MM.1S (cell line): ENCODE data around the gene WDR41.
"Not testable (repeated sequence)": the region's sequence is repeated elsewhere in the genome, so short reads cannot be mapped to it uniquely, and the experiment has no call there.

Source experiments
- DNase-seq: peaks from one replicate; pipeline ENCODE4 v3.0.0-alpha.2; 2015
- H2AFZ ChIP-seq: fragments of 300-600 bp; sonication (generic); 2 replicates; pipeline ENCODE4 v1.6.0; 2016; ENCODE audit warnings: antibody characterized with exemption, low read length
- H3F3A ChIP-seq: fragments of 300-600 bp; sonication (generic); 2 replicates; pipeline ENCODE4 v1.6.1; 2016; ENCODE audit warnings: mild to moderate bottlenecking, antibody characterized with exemption, low read length, moderate library complexity, mixed read lengths; ENCODE audit not compliant: insufficient read depth
- H3K27ac ChIP-seq: fragments of 300-600 bp; sonication (generic); 2 replicates; pipeline ENCODE4 v1.5.1; 2016; ENCODE audit warnings: mild to moderate bottlenecking, low read length
- H3K27me3 ChIP-seq: fragments of 300-600 bp; sonication (generic); replicated peaks from 2 replicates; pipeline ENCODE4 v1.6.0; 2016; ENCODE audit warnings: low read length; ENCODE audit not compliant: insufficient read depth
- H3K36me3 ChIP-seq: fragments of 300-600 bp; sonication (generic); replicated peaks from 2 replicates; pipeline ENCODE4 v1.6.1; 2016; ENCODE audit warnings: mild to moderate bottlenecking, low read length, mixed read lengths; ENCODE audit not compliant: insufficient read depth
- H3K4me1 ChIP-seq: fragments of 300-600 bp; sonication (generic); 2 replicates; pipeline ENCODE4 v1.6.1; 2016; ENCODE audit warnings: low read length, mixed read lengths
- H3K4me2 ChIP-seq: fragments of 300-600 bp; sonication (generic); 2 replicates; pipeline ENCODE4 v1.6.0; 2016; ENCODE audit warnings: low read depth, low read length
- H3K4me3 ChIP-seq: fragments of 300-600 bp; sonication (generic); 2 replicates; pipeline ENCODE4 v1.5.1; 2016; ENCODE audit warnings: low read length, mixed read lengths
- H3K79me2 ChIP-seq: fragments of 300-600 bp; sonication (generic); 2 replicates; pipeline ENCODE4 v1.6.1; 2016; ENCODE audit warnings: mixed run types, low read length, mixed read lengths
- H3K9ac ChIP-seq: fragments of 300-600 bp; sonication (generic); 2 replicates; pipeline ENCODE4 v1.6.1; 2016; ENCODE audit warnings: low read length, mixed read lengths
- H3K9me2 ChIP-seq: fragments of 300-600 bp; sonication (generic); replicated peaks from 2 replicates; pipeline ENCODE4 v1.6.1; 2016; ENCODE audit warnings: mild to moderate bottlenecking, low read length, mixed read lengths; ENCODE audit not compliant: insufficient read depth
- H3K9me3 ChIP-seq: fragments of 300-600 bp; sonication (generic); replicated peaks from 2 replicates; pipeline ENCODE4 v1.6.1; 2016; ENCODE audit warnings: mild to moderate bottlenecking, low read length, mixed read lengths; ENCODE audit not compliant: insufficient read depth
- H4K20me1 ChIP-seq: fragments of 300-600 bp; sonication (generic); 2 replicates; pipeline ENCODE4 v1.6.1; 2016; ENCODE audit warnings: mild to moderate bottlenecking, low read length, moderate library complexity, mixed read lengths; ENCODE audit not compliant: insufficient read depth
- EZH2 ChIP-seq: fragments of 300-600 bp; sonication (generic); optimal IDR thresholded peaks from 2 replicates; pipeline ENCODE3; 2017; ENCODE audit warnings: low read depth, mild to moderate bottlenecking, antibody characterized with exemption, low read length, mixed read lengths
- EZH2phosphoT487 ChIP-seq: fragments of 300-600 bp; sonication (generic); IDR thresholded peaks from 2 replicates; pipeline ENCODE4 v1.6.1; 2018; ENCODE audit warnings: antibody characterized with exemption, low read length
- TF ChIP-seq, protein P1 (sequence below): fragments of 300-600 bp; sonication (generic); IDR thresholded peaks from 2 replicates; pipeline ENCODE4 v1.5.1; 2016; ENCODE audit warnings: antibody characterized with exemption, low read length, mixed read lengths

WDR41 gene

DNA sequence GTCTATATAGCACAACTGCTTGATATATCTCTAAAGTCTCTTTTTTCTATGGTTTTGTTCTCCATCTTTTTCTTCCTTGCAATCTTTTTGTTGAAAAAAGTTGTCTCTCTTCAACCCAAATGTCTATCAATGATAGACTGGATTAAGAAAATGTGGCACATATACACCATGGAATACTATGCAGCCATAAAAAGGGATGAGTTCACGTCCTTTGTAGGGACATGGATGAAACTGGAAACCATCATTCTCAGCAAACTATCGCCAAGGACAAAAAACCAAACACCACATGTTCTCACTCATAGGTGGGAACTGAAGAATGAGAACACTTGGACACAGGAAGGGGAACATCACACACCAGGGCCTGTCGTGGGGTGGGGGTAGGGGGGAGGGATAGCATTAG, 23.2 kb downstream of the WDR41 start:
- H3K4me2 ChIP-seq, H3K9me2 ChIP-seq, H3K4me3 ChIP-seq, H4K20me1 ChIP-seq, H3F3A ChIP-seq, H3K36me3 ChIP-seq, H3K27me3 ChIP-seq, DNase-seq, H3K79me2 ChIP-seq, H3K27ac ChIP-seq, H3K9ac ChIP-seq, H3K9me3 ChIP-seq, H3K4me1 ChIP-seq, H2AFZ ChIP-seq: not testable (repeated sequence)

DNA sequence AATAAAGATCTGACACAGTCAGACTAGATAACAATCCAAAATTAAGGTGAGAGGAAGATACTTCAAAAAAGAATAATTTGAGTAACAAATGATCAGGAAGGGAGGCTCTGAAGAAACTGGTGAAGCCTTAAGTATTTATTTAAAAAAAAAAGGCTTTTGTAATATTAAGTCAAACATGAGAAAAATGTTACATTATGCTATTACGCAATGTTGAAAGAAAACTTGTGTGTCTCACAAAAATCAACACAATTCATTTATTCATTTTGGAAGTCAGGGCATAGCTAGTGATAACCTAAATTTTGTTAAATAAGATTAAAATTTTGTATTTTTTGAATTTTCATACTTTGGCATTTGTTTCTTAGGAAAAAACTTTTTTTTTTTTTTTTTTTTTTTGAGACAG, 28.2 kb downstream of the WDR41 start:
- DNase-seq: no peak
- no peaks in the 10 kb centered on the region for H4K20me1 ChIP-seq
- H3K9ac ChIP-seq: no peak overlapping the region
- H3K27ac ChIP-seq: no peak overlapping the region
- no peak overlapping the region for H2AFZ ChIP-seq
- H3K36me3 ChIP-seq: no peaks in the 10 kb centered on the region
- no peaks in the 10 kb centered on the region for H3K79me2 ChIP-seq
- no peaks in the 10 kb centered on the region for H3K27me3 ChIP-seq
- no peaks in the 10 kb centered on the region for H3K9me3 ChIP-seq
- TF ChIP-seq EZH2: no peak
- TF ChIP-seq EZH2phosphoT487: no peak
- TF ChIP-seq, protein P1, sequence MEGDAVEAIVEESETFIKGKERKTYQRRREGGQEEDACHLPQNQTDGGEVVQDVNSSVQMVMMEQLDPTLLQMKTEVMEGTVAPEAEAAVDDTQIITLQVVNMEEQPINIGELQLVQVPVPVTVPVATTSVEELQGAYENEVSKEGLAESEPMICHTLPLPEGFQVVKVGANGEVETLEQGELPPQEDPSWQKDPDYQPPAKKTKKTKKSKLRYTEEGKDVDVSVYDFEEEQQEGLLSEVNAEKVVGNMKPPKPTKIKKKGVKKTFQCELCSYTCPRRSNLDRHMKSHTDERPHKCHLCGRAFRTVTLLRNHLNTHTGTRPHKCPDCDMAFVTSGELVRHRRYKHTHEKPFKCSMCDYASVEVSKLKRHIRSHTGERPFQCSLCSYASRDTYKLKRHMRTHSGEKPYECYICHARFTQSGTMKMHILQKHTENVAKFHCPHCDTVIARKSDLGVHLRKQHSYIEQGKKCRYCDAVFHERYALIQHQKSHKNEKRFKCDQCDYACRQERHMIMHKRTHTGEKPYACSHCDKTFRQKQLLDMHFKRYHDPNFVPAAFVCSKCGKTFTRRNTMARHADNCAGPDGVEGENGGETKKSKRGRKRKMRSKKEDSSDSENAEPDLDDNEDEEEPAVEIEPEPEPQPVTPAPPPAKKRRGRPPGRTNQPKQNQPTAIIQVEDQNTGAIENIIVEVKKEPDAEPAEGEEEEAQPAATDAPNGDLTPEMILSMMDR: no peak
- no peaks in the 10 kb centered on the region for H3K4me1 ChIP-seq
- H3F3A ChIP-seq: no peaks in the 10 kb centered on the region
- H3K4me2 ChIP-seq: no peak overlapping the region
- H3K9me2 ChIP-seq: no peaks in the 10 kb centered on the region
- no peak overlapping the region for H3K4me3 ChIP-seq

GRCh38 chr5:77461287-77461686, 30.8 kb downstream of the WDR41 start:
- H3K9me3 ChIP-seq: no peaks in the 10 kb centered on the region
- no peaks in the 10 kb centered on the region for H3K79me2 ChIP-seq
- H3F3A ChIP-seq: no peaks in the 10 kb centered on the region
- H3K4me3 ChIP-seq: no peak overlapping the region
- H3K9me2 ChIP-seq: no peaks in the 10 kb centered on the region
- no peak for TF ChIP-seq EZH2phosphoT487
- TF ChIP-seq EZH2: no peak
- TF ChIP-seq, protein P1: no peak
- H3K36me3 ChIP-seq: no peaks in the 10 kb centered on the region
- H3K27ac ChIP-seq: no peak overlapping the region
- no peak overlapping the region for H3K9ac ChIP-seq
- no peaks in the 10 kb centered on the region for H3K4me1 ChIP-seq
- no peak overlapping the region for H3K4me2 ChIP-seq
- no peak overlapping the region for H2AFZ ChIP-seq
- H3K27me3 ChIP-seq: no peaks in the 10 kb centered on the region
- no peaks in the 10 kb centered on the region for H4K20me1 ChIP-seq
- DNase-seq: no peak

- Histone ChIP-seq H3K27me3 (no peaks in the 10 kb centered on the region), H3K9me3 (no peaks in the 10 kb centered on the region), H3K4me2 (no peak overlapping the region), H3K4me1 (peaks cover 4% of the 10 kb centered on the region; the same call in 1 of the 2 replicates), H3K36me3 (no peaks in the 10 kb centered on the region), H3K79me2 (no peaks in the 10 kb centered on the region), H3F3A (no peaks in the 10 kb centered on the region), H3K27ac (no peak overlapping the region), H2AFZ (no peak overlapping the region), H4K20me1 (no peaks in the 10 kb centered on the region), H3K9ac (no peak overlapping the region), H3K4me3 (no peak overlapping the region), H3K9me2 (no peaks in the 10 kb centered on the region)
- no peak for DNase-seq
- TF ChIP-seq, protein P1: no peak
- TF ChIP-seq EZH2 (no peak), EZH2phosphoT487 (no peak)
Observed at GRCh38 chr5:77454123-77454522, 38.0 kb downstream of the WDR41 start.
